ENCODE results near the gene SMIM30. TPM values are rescaled to one million over a fixed set of nuclear protein-coding genes. Genes with fewer than 3 reads are reported as not detected.

The SMIM30 gene
- total and polyA plus RNA-seq, 7 donors: 56.2 to 115 (median 67.8) TPM

- H3K4me3 ChIP-seq: no peak overlapping the region
- no peaks in the 10 kb centered on the region for H3K36me3 ChIP-seq (ENCODE audit: insufficient read depth in 1 of 2, low read depth in 1 of 2)
- TF ChIP-seq CTCF (IDR thresholded peaks at IDR 0.05): no peak
- no peaks in the 10 kb centered on the region for H3K9me3 ChIP-seq
- H3K27ac ChIP-seq: no peak overlapping the region
- DNase-seq (no peak), ATAC-seq (no peak)
- no peaks in the 10 kb centered on the region for H3K4me1 ChIP-seq
- intact Hi-C loops (cut with DNase I): no loop called here
- 33 to 59% (median 41%) methylated on average over 3 of the region's 3 CpGs for WGBS, 3 donors
- no peaks in the 10 kb centered on the region for H3K27me3 ChIP-seq (ENCODE audit: insufficient read depth in 3 of 3, low read length in 2 of 3)
Observed at GRCh38 chr7:113099284-113099919, 19.0 kb downstream of the SMIM30 start.

GRCh38 chr7:113094517-113095249 is 23.7 kb downstream of the SMIM30 start:
- Histone ChIP-seq H3K4me1 (no peaks in the 10 kb centered on the region), H3K27me3 (ENCODE audit: insufficient read depth in 3 of 3, low read length in 2 of 3) (peaks cover 0 to 5% (median 0%) of the 10 kb centered on the region in 3 donors), H3K4me3 (no peak overlapping the region), H3K27ac (no peak overlapping the region), H3K9me3 (no peaks in the 10 kb centered on the region), H3K36me3 (ENCODE audit: insufficient read depth in 1 of 2, low read depth in 1 of 2) (no peaks in the 10 kb centered on the region)
- intact Hi-C loops (cut with DNase I): no loop called here
- DNase-seq: no peak
- ATAC-seq: peak in 1 of 4 donors; percentile 9
- 87 to 91% (median 89%) methylated on average over 3 of the region's 3 CpGs for WGBS, 3 donors
- no peak for TF ChIP-seq CTCF (IDR thresholded peaks at IDR 0.05)

- no peak for ATAC-seq
- no peaks in the 10 kb centered on the region for H3K36me3 ChIP-seq (ENCODE audit: insufficient read depth in 1 of 2, low read depth in 1 of 2)
- peaks cover 0 to 5% (median 0%) of the 10 kb centered on the region in 3 donors for H3K27me3 ChIP-seq (ENCODE audit: insufficient read depth in 3 of 3, low read length in 2 of 3)
- no peak for TF ChIP-seq CTCF (IDR thresholded peaks at IDR 0.05)
- WGBS, 3 donors: 58 to 74% (median 63%) methylated on average over 1 of the region's 1 CpG
- intact Hi-C loops (cut with DNase I): no loop called here
- no peak for DNase-seq
- no peak overlapping the region for H3K27ac ChIP-seq
- H3K4me1 ChIP-seq: no peaks in the 10 kb centered on the region
- H3K9me3 ChIP-seq: no peaks in the 10 kb centered on the region
- no peak overlapping the region for H3K4me3 ChIP-seq
Observed at GRCh38 chr7:113093561-113093960, 24.8 kb downstream of the SMIM30 start.

GRCh38 chr7:113092762-113093161 is 25.6 kb downstream of the SMIM30 start:
- H3K9me3 ChIP-seq: no peaks in the 10 kb centered on the region
- H3K27ac ChIP-seq: no peak overlapping the region
- WGBS, 3 donors: 71 to 86% (median 81%) methylated on average over 1 of the region's 1 CpG
- no peaks in the 10 kb centered on the region for H3K4me1 ChIP-seq
- DNase-seq: no peak
- intact Hi-C loops (cut with DNase I): no loop called here
- H3K4me3 ChIP-seq: no peak overlapping the region
- TF ChIP-seq CTCF (IDR thresholded peaks at IDR 0.05): no peak
- peaks cover 0 to 5% (median 0%) of the 10 kb centered on the region in 3 donors for H3K27me3 ChIP-seq (ENCODE audit: insufficient read depth in 3 of 3, low read length in 2 of 3)
- no peaks in the 10 kb centered on the region for H3K36me3 ChIP-seq (ENCODE audit: insufficient read depth in 1 of 2, low read depth in 1 of 2)
- no peak for ATAC-seq

Data from psoas muscle (tissue), 8 donors.